ENCODE results near the gene EXOSC7. TPM values are rescaled to one million over a fixed set of nuclear protein-coding genes. Genes with fewer than 3 reads are reported as not detected.

EXOSC7 gene
- total RNA-seq, 4 donors from 2014 or later: 33.1 to 57.5 (median 56.3) TPM

DNA sequence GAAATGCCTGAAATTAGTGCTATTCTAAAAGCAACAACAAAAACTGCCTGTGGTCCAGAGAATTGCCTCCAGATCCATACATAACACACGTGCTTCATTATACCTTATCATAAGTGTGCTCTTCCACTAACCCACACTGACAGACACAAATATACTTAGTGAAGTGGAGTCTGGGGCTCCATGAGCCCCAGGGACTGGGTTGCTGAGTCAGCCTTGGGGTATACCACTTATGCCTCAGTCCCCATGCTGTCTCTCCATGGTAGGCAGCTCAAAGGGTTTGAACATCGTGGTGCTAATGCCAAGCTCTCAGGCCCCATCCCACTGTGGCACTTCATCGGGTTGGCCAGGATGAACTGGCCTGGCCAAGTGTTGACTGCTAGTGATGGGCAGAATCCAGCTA lies 10.9 kb upstream of the EXOSC7 start:
- Histone ChIP-seq H3K9me3 (no peaks in the 10 kb centered on the region), H3K4me3 (replicated peaks in 1 of 3) (no peak overlapping the region), H3K27ac (no peak overlapping the region), H3K36me3 (no peaks in the 10 kb centered on the region), H3K27me3 (no peaks in the 10 kb centered on the region), H3K4me1 (peaks cover 0 to 18% of the 10 kb centered on the region in 2 donors)
- WGBS, 2 donors: 92 to 93% methylated on average over 3 of the region's 3 CpGs
- intact Hi-C loops (cut with DNase I): no loop called here
- no peak for DNase-seq
- TF ChIP-seq, protein P1, sequence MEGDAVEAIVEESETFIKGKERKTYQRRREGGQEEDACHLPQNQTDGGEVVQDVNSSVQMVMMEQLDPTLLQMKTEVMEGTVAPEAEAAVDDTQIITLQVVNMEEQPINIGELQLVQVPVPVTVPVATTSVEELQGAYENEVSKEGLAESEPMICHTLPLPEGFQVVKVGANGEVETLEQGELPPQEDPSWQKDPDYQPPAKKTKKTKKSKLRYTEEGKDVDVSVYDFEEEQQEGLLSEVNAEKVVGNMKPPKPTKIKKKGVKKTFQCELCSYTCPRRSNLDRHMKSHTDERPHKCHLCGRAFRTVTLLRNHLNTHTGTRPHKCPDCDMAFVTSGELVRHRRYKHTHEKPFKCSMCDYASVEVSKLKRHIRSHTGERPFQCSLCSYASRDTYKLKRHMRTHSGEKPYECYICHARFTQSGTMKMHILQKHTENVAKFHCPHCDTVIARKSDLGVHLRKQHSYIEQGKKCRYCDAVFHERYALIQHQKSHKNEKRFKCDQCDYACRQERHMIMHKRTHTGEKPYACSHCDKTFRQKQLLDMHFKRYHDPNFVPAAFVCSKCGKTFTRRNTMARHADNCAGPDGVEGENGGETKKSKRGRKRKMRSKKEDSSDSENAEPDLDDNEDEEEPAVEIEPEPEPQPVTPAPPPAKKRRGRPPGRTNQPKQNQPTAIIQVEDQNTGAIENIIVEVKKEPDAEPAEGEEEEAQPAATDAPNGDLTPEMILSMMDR (IDR thresholded peaks at IDR 0.05): no peak
- TF ChIP-seq POLR2A (IDR thresholded peaks at IDR 0.05): no peak

DNA sequence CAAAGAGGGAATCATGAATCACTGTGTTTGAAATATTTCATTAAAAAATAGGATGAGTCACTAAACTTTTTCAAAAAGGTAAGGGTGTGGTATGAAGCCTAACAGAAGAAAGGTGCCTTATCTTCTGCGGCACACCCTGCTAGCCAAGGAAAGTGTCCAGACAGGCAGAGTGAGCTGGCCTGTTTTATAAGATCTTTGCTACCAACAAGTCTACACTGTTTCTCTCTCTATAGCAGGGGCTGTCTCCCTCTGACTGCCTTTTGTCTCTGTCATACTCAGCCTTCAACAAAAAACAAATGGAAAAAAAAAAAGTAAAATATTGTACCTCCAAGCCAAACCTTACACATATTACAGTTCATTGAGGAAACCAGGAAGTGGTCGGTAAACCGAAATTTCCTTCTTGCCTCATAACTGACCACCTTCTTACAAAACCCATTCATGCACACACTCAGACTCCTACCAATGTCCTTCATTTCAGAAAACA lies 9.2 kb upstream of the EXOSC7 start:
- no peak for DNase-seq
- H3K27ac ChIP-seq: no peak overlapping the region
- 78 to 80% methylated on average over 3 of the region's 3 CpGs for WGBS, 2 donors
- H3K4me3 ChIP-seq (replicated peaks in 1 of 3): no peak overlapping the region
- peaks cover 0 to 15% of the 10 kb centered on the region in 2 donors for H3K4me1 ChIP-seq
- TF ChIP-seq POLR2A (IDR thresholded peaks at IDR 0.05): no peak
- TF ChIP-seq, protein P1 (IDR thresholded peaks at IDR 0.05): no peak
- no peaks in the 10 kb centered on the region for H3K36me3 ChIP-seq
- no peaks in the 10 kb centered on the region for H3K9me3 ChIP-seq
- H3K27me3 ChIP-seq: no peaks in the 10 kb centered on the region
- intact Hi-C loops (cut with DNase I): no loop called here

DNA sequence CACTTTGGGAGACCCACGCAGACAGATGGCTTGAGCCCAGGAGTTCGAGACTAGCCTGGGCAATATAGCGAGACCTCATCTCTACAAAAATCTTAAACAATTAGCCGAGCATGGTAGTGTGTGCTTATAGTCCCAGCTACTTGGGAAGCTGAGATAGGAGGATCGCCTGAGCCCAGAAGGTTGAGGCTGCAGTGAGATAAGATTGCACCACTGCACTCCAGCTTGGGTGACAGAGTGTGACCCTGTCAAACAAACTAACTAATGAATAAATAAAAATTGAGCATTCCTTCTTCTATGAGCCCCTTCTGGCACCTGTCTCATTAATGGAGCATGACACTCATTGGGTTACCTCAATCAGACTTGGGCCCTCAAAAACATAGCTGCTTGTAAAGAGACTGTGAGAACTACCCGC lies 7.6 kb upstream of the EXOSC7 start:
- 92 to 97% methylated on average over 6 of the region's 6 CpGs for whole genome bisulfite sequencing, 2 donors
- Histone ChIP-seq H3K27ac (no peak overlapping the region), H3K9me3 (no peaks in the 10 kb centered on the region), H3K27me3 (no peaks in the 10 kb centered on the region), H3K4me3 (replicated peaks in 1 of 3) (no peak overlapping the region), H3K36me3 (no peaks in the 10 kb centered on the region), H3K4me1 (peaks cover 0 to 4% of the 10 kb centered on the region in 2 donors)
- no peak for DNase-seq
- intact Hi-C loops (cut with DNase I): no loop called here
- TF ChIP-seq, protein P1 (IDR thresholded peaks at IDR 0.05): no peak
- TF ChIP-seq POLR2A (IDR thresholded peaks at IDR 0.05): no peak

DNA sequence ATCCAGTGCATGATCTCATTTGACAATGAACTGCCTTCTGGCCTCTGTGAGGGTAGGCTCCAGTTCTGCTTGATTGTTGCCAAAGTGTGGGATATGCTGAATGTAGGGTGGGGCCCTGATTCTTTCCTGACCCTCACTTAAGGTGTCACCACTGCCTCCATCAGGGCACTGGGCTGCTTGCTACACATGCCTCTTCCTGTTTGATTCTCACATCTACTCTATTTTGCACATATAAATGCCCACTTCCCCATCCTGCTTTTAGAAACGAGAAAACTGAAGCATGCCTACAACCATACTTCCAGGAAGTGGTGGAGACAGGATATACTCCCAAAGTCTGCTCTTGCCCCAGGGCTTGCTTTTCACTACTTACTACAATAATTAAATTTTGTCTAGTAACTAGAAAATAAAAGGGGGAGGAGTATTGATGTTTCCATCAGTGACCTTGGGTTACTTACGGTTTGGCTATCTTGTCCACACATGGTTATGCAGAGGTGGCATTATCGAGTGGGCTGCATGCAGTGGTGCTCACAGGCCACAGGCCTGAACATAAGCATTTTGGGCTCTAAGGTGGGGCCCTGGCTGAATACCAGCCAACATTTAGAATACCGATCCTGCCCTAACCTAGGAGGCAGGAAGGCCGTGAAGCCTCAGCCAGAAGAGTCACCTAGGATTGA lies 6.8 kb upstream of the EXOSC7 start:
- H3K9me3 ChIP-seq: no peaks in the 10 kb centered on the region
- H3K4me1 ChIP-seq: peaks cover under 1% of the 10 kb centered on the region in 2 donors
- no peaks in the 10 kb centered on the region for H3K36me3 ChIP-seq
- no peak for TF ChIP-seq POLR2A (IDR thresholded peaks at IDR 0.05)
- TF ChIP-seq, protein P1 (IDR thresholded peaks at IDR 0.05): no peak
- H3K4me3 ChIP-seq (replicated peaks in 1 of 3): no peak overlapping the region
- 91 to 93% methylated on average over 5 of the region's 5 CpGs for WGBS, 2 donors
- no peaks in the 10 kb centered on the region for H3K27me3 ChIP-seq
- intact Hi-C loops (cut with DNase I): no loop called here
- H3K27ac ChIP-seq: no peak overlapping the region
- no peak for DNase-seq

DNA sequence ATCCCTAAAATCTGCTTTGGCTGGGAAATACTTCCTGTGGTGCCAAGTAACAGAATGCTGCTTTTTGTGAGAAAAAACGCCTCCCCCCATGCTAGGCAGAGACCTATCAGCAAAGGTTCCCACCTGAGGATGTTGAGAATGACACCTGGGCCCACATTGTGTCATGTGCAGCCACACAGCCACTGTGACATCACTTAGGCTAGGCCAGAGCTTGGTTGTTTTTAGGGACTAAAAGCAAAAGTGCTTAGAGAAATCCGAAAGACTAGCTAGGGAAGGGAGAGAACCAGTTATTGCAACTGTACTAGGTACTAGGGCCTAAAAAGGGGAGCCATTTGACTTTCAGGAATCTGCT lies 6.2 kb upstream of the EXOSC7 start:
- H3K27ac ChIP-seq: no peak overlapping the region

More for the DNA sequence above, 6.2 kb upstream of the EXOSC7 start:
- no peaks in the 10 kb centered on the region for H3K9me3 ChIP-seq
- intact Hi-C loops (cut with DNase I): no loop called here
- H3K27me3 ChIP-seq: no peaks in the 10 kb centered on the region
- H3K36me3 ChIP-seq: no peaks in the 10 kb centered on the region
- WGBS, 2 donors: 81 to 86% methylated on average over 2 of the region's 2 CpGs
- H3K4me3 ChIP-seq (replicated peaks in 1 of 3): no peak overlapping the region
- peaks cover 5% of the 10 kb centered on the region in 2 donors for H3K4me1 ChIP-seq
- no peak for TF ChIP-seq POLR2A (IDR thresholded peaks at IDR 0.05)
- DNase-seq: no peak

Measured in thyroid gland (tissue), 4 donors.